IPS DF 6.9 (cell line): ENCODE measurements around the gene MYT1.
"Not testable (repeated sequence)": the region's sequence is repeated elsewhere in the genome, so short reads cannot be mapped to it uniquely, and the experiment has no call there.

Source experiments
- DNase-seq: peaks from one replicate; pipeline ENCODE4 v3.0.0-alpha.2; 2013; ENCODE audit warnings: low read depth, low spot score
- H3K27ac ChIP-seq: one replicate; pipeline ENCODE4 v1.5.1; 2013; ENCODE audit warnings: low read length, control low read depth
- H3K27me3 ChIP-seq: 2 replicates; pipeline ENCODE4 v1.6.1; 2013; ENCODE audit warnings: mild to moderate bottlenecking, low read length; ENCODE audit not compliant: control insufficient read depth, insufficient read depth
- H3K36me3 ChIP-seq: 2 replicates; pipeline ENCODE4 v1.6.1; 2013; ENCODE audit warnings: low read length; ENCODE audit not compliant: control insufficient read depth, insufficient read depth
- H3K4me1 ChIP-seq: 2 replicates; pipeline ENCODE4 v1.6.1; 2013; ENCODE audit warnings: low read length; ENCODE audit not compliant: control insufficient read depth, insufficient read depth
- H3K4me3 ChIP-seq: 2 replicates; pipeline ENCODE4 v1.5.1; 2013; ENCODE audit warnings: mild to moderate bottlenecking, low read length
- H3K9me3 ChIP-seq: 2 replicates; pipeline ENCODE4 v1.6.1; 2013; ENCODE audit warnings: low read length, inconsistent platforms; ENCODE audit not compliant: control insufficient read depth, insufficient read depth
- WGBS: extraction: QIAGEN DNeasy Blood & Tissue Kit; methylation state at CpG from one replicate; pipeline ENCODE4 v1.1.7; 2013; ENCODE audit warnings: mixed read lengths, missing lambda C conversion rate; ENCODE audit not compliant: insufficient read length, insufficient coverage; 5-methylcytosine and 5-hydroxymethylcytosine counted together

MYT1 gene

GRCh38 chr20:64173116-64173515 is 8.9 kb downstream of the MYT1 start:
- Histone ChIP-seq H3K4me3 (no peak overlapping the region), H3K27ac (no peak overlapping the region), H3K9me3 (no peaks in the 10 kb centered on the region), H3K4me1 (peaks cover 4% of the 10 kb centered on the region), H3K27me3 (no peaks in the 10 kb centered on the region), H3K36me3 (no peaks in the 10 kb centered on the region)
- no CpG with 5 or more reads among the region's 4 CpGs for WGBS
- no peak for DNase-seq

GRCh38 chr20:64176551-64176950 is 12.3 kb downstream of the MYT1 start:
- no peak for DNase-seq
- Histone ChIP-seq H3K27ac (no peak overlapping the region), H3K4me3 (no peak overlapping the region), H3K4me1 (peaks cover 4% of the 10 kb centered on the region), H3K9me3 (no peaks in the 10 kb centered on the region), H3K27me3 (no peaks in the 10 kb centered on the region), H3K36me3 (no peaks in the 10 kb centered on the region)
- WGBS = no CpG with 5 or more reads among the region's 11 CpGs

GRCh38 chr20:64176971-64177370 is 12.7 kb downstream of the MYT1 start:
- no peak overlapping the region for H3K4me3 ChIP-seq

GRCh38 chr20:64177384-64177783 is 13.1 kb downstream of the MYT1 start:
- H3K27me3 ChIP-seq = no peaks in the 10 kb centered on the region
- H3K4me3 ChIP-seq = no peak overlapping the region
- H3K4me1 ChIP-seq = peaks cover 4% of the 10 kb centered on the region
- no peaks in the 10 kb centered on the region for H3K36me3 ChIP-seq
- WGBS = no CpG with 5 or more reads among the region's 8 CpGs
- no peak overlapping the region for H3K27ac ChIP-seq
- no peak for DNase-seq
- H3K9me3 ChIP-seq = no peaks in the 10 kb centered on the region

More at GRCh38 chr20:64176971-64177370, 12.7 kb downstream of the MYT1 start:
- Histone ChIP-seq H3K9me3 (no peaks in the 10 kb centered on the region), H3K36me3 (no peaks in the 10 kb centered on the region), H3K27me3 (no peaks in the 10 kb centered on the region), H3K27ac (no peak overlapping the region), H3K4me1 (peaks cover 4% of the 10 kb centered on the region)
- no peak for DNase-seq
- no CpG with 5 or more reads among the region's 2 CpGs for WGBS

GRCh38 chr20:64177787-64178186 is 13.5 kb downstream of the MYT1 start:
- Histone ChIP-seq H3K27me3 (no peaks in the 10 kb centered on the region), H3K4me1 (peaks cover 4% of the 10 kb centered on the region), H3K4me3 (no peak overlapping the region), H3K36me3 (no peaks in the 10 kb centered on the region), H3K27ac (no peak overlapping the region), H3K9me3 (no peaks in the 10 kb centered on the region)
- no peak for DNase-seq
- no CpG with 5 or more reads among the region's 4 CpGs for WGBS

GRCh38 chr20:64178925-64179324 is 14.7 kb downstream of the MYT1 start:
- H3K4me1 ChIP-seq, H3K9me3 ChIP-seq, H3K36me3 ChIP-seq, H3K27ac ChIP-seq, H3K4me3 ChIP-seq, H3K27me3 ChIP-seq, DNase-seq: not testable (repeated sequence)
- WGBS = no CpG with 5 or more reads among the region's 20 CpGs

GRCh38 chr20:64179805-64180204 is 15.6 kb downstream of the MYT1 start:
- Histone ChIP-seq H3K4me3 (no peak overlapping the region), H3K36me3 (no peaks in the 10 kb centered on the region), H3K4me1 (peaks cover 4% of the 10 kb centered on the region), H3K27ac (no peak overlapping the region), H3K27me3 (no peaks in the 10 kb centered on the region), H3K9me3 (no peaks in the 10 kb centered on the region)
- DNase-seq = no peak
- no CpG with 5 or more reads among the region's 6 CpGs for WGBS

GRCh38 chr20:64180673-64181072 is 16.4 kb downstream of the MYT1 start:
- Histone ChIP-seq H3K9me3 (no peaks in the 10 kb centered on the region), H3K4me3 (no peak overlapping the region), H3K36me3 (no peaks in the 10 kb centered on the region), H3K4me1 (peaks cover 4% of the 10 kb centered on the region), H3K27ac (no peak overlapping the region), H3K27me3 (no peaks in the 10 kb centered on the region)
- no peak for DNase-seq
- no CpG with 5 or more reads among the region's 7 CpGs for WGBS

GRCh38 chr20:64181391-64181790 is 17.1 kb downstream of the MYT1 start:
- no CpG with 5 or more reads among the region's 5 CpGs for WGBS
- H3K4me1 ChIP-seq = peaks cover 3% of the 10 kb centered on the region
- no peak overlapping the region for H3K27ac ChIP-seq
- DNase-seq = no peak
- no peaks in the 10 kb centered on the region for H3K9me3 ChIP-seq
- no peaks in the 10 kb centered on the region for H3K27me3 ChIP-seq
- no peaks in the 10 kb centered on the region for H3K36me3 ChIP-seq
- no peak overlapping the region for H3K4me3 ChIP-seq

GRCh38 chr20:64182146-64182865 is 18.1 kb downstream of the MYT1 start:
- no peaks in the 10 kb centered on the region for H3K4me1 ChIP-seq
- H3K27ac ChIP-seq = no peak overlapping the region
- WGBS = no CpG with 5 or more reads among the region's 16 CpGs
- no peaks in the 10 kb centered on the region for H3K9me3 ChIP-seq
- no peak for DNase-seq
- no peaks in the 10 kb centered on the region for H3K27me3 ChIP-seq
- no peak overlapping the region for H3K4me3 ChIP-seq
- H3K36me3 ChIP-seq = no peaks in the 10 kb centered on the region

- Histone ChIP-seq H3K4me1 (0 out of 2 replicates have a peak, but pooled peaks cover 1% of the 10 kb centered on the region), H3K9me3 (no peaks in the 10 kb centered on the region), H3K4me3 (no peak overlapping the region), H3K36me3 (no peaks in the 10 kb centered on the region), H3K27me3 (no peaks in the 10 kb centered on the region), H3K27ac (no peak overlapping the region)
- DNase-seq = no peak
- WGBS = no CpG with 5 or more reads among the region's 2 CpGs
These were observed 19.1 kb downstream of the MYT1 start for GRCh38 chr20:64183313-64183712.
